22Rv1 (cell line): ENCODE data around the gene TTLL4.

ENCODE experiments used
- ZFX ChIP-seq: fragments of 450-650 bp; IDR thresholded peaks from 2 replicates; pipeline ENCODE4 v1.6.1; 2017; ENCODE audit warnings: antibody characterized with exemption, borderline replicate concordance
- TF ChIP-seq, protein P1 (sequence below): fragments of 450-650 bp; IDR thresholded peaks from 2 replicates; pipeline ENCODE4 v1.5.1; 2017; ENCODE audit warnings: mild to moderate bottlenecking

GRCh38 chr2:218733171-218734021 lies 22.8 kb downstream of the TTLL4 start:
- TF ChIP-seq, protein P1, sequence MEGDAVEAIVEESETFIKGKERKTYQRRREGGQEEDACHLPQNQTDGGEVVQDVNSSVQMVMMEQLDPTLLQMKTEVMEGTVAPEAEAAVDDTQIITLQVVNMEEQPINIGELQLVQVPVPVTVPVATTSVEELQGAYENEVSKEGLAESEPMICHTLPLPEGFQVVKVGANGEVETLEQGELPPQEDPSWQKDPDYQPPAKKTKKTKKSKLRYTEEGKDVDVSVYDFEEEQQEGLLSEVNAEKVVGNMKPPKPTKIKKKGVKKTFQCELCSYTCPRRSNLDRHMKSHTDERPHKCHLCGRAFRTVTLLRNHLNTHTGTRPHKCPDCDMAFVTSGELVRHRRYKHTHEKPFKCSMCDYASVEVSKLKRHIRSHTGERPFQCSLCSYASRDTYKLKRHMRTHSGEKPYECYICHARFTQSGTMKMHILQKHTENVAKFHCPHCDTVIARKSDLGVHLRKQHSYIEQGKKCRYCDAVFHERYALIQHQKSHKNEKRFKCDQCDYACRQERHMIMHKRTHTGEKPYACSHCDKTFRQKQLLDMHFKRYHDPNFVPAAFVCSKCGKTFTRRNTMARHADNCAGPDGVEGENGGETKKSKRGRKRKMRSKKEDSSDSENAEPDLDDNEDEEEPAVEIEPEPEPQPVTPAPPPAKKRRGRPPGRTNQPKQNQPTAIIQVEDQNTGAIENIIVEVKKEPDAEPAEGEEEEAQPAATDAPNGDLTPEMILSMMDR, result no peak
- no peak for TF ChIP-seq ZFX
